H1 (cell line): ENCODE data around the gene FREM2. TPM values are rescaled to one million over a fixed set of nuclear protein-coding genes. Genes with fewer than 3 reads are reported as not detected.

Experiments
- CTCF ChIA-PET: fragments of 300-600 bp; sonication (Branson Sonifier 250); formaldehyde crosslinking; loops from one replicate; lab custom pipeline; 2021; ENCODE audit not compliant: partially characterized antibody; lab: Charles Lee
- POLR2A ChIA-PET: fragments of 300-600 bp; sonication (Branson Sonifier 250); formaldehyde crosslinking; loops from one replicate; lab custom pipeline; 2021; ENCODE audit warnings: inconsistent platforms; ENCODE audit not compliant: partially characterized antibody; lab: Charles Lee
- DNase-seq, 2 experiments: peaks; one replicate each; pipeline versions ENCODE4 v3.0.0 to v3.0.0-alpha.2; 2010 to 2022; ENCODE audit warnings: low spot score in 2 of 2, low read depth in 1 of 2, mixed read lengths in 1 of 2
- FAIRE-seq: peaks from 2 replicates; lab custom pipeline; 2011; peaks lifted over from hg19 to GRCh38; lab: Jason Lieb, UNC
- H2AFZ ChIP-seq: 2 replicates; pipeline ENCODE4 v1.8.1; 2012; ENCODE audit warnings: low read length, inconsistent platforms
- H2AK5ac ChIP-seq: 2 replicates; pipeline ENCODE4 v1.6.1; 2013; ENCODE audit warnings: low read depth, low read length
- H2BK120ac ChIP-seq: replicated peaks from 2 replicates; pipeline ENCODE3; 2013; ENCODE audit warnings: low read depth, low read length, inconsistent platforms
- H2BK12ac ChIP-seq: 2 replicates; pipeline ENCODE4 v1.6.1; 2013; ENCODE audit warnings: low read depth, low read length
- H2BK15ac ChIP-seq: 2 replicates; pipeline ENCODE4 v1.6.1; 2013; ENCODE audit warnings: low read length
- H2BK20ac ChIP-seq: 2 replicates; pipeline ENCODE4 v1.6.1; 2013; ENCODE audit warnings: low read length
- H2BK5ac ChIP-seq: 2 replicates; pipeline ENCODE4 v1.6.1; 2013; ENCODE audit warnings: low read depth, low read length
- H3K14ac ChIP-seq: 2 replicates; pipeline ENCODE4 v1.6.1; 2013; ENCODE audit warnings: inconsistent platforms; ENCODE audit not compliant: insufficient read length
- H3K18ac ChIP-seq: 2 replicates; pipeline ENCODE4 v1.6.1; 2013; ENCODE audit warnings: low read length; ENCODE audit errors: extremely low read depth
- H3K23ac ChIP-seq: 2 replicates; pipeline ENCODE4 v1.6.1; 2013; ENCODE audit warnings: inconsistent platforms; ENCODE audit not compliant: insufficient read length
- H3K23me2 ChIP-seq: 2 replicates; pipeline ENCODE4 v1.6.1; 2013; ENCODE audit warnings: low read depth, low read length
- H3K27ac ChIP-seq: 2 replicates; pipeline ENCODE4 v1.6.1; 2011; ENCODE audit warnings: low read depth, low read length, inconsistent platforms
- H3K27me3 ChIP-seq, 4 experiments: replicated peaks in 1 of 4; 1 replicate in 1 of 4; 2 replicates in 3 of 4; pipeline versions ENCODE4 v1.6.1 to v1.8.1; 2011 to 2013; ENCODE audit warnings: low read length in 3 of 4, mild to moderate bottlenecking in 3 of 4, inconsistent platforms in 2 of 4, mixed read lengths in 2 of 4, moderate library complexity in 1 of 4; ENCODE audit not compliant: control insufficient read depth in 3 of 4, insufficient read depth in 3 of 4; ENCODE audit errors: extremely low read depth in 1 of 4
- H3K36me3 ChIP-seq, 4 experiments: 2 replicates each; pipeline versions ENCODE4 v1.6.1 to v1.8.1; 2011 to 2013; ENCODE audit warnings: mild to moderate bottlenecking in 4 of 4, low read length in 3 of 4, moderate library complexity in 2 of 4, control low read depth in 1 of 4, inconsistent platforms in 1 of 4; ENCODE audit not compliant: insufficient read depth in 4 of 4, control insufficient read depth in 2 of 4
- H3K4ac ChIP-seq: replicated peaks from 2 replicates; pipeline ENCODE3; 2013; ENCODE audit warnings: low read length, low read depth, mixed read lengths, inconsistent platforms; ENCODE audit not compliant: insufficient read length
- H3K4me1 ChIP-seq, 4 experiments: replicated peaks in 1 of 4; 1 replicate in 1 of 4; 2 replicates in 3 of 4; pipeline versions ENCODE4 v1.6.1 to v1.8.1; 2011 to 2013; ENCODE audit warnings: low read length in 3 of 4, inconsistent platforms in 2 of 4, mixed read lengths in 1 of 4; ENCODE audit not compliant: insufficient read depth in 4 of 4, control insufficient read depth in 3 of 4
- H3K4me2 ChIP-seq, 2 experiments: 2 replicates each; pipeline versions ENCODE4 v1.6.1 to v1.8.1; 2011 to 2013; ENCODE audit warnings: low read depth in 2 of 2, low read length in 2 of 2, control low read depth in 1 of 2, inconsistent platforms in 1 of 2, mild to moderate bottlenecking in 1 of 2; ENCODE audit not compliant: insufficient read depth in 1 of 2
- H3K4me3 ChIP-seq, 4 experiments: fragments of 200-600, 300-600 bp in 1 of 4; sonication (generic), shearing (Covaris generic), sonication (Bioruptor Twin) in 1 of 4; 2 replicates each; pipeline versions ENCODE4 v1.5.1 to v1.8.1; 2011 to 2016; ENCODE audit warnings: low read length in 4 of 4, low read depth in 3 of 4, control low read depth in 2 of 4, inconsistent platforms in 2 of 4, mild to moderate bottlenecking in 2 of 4, mixed read lengths in 1 of 4, moderate library complexity in 1 of 4; ENCODE audit not compliant: insufficient read depth in 2 of 4; ENCODE audit errors: extremely low read depth in 1 of 4
- H3K56ac ChIP-seq: replicated peaks from 2 replicates; pipeline ENCODE3; 2013; ENCODE audit warnings: low read depth, mild to moderate bottlenecking, mixed read lengths, low read length, inconsistent platforms; ENCODE audit not compliant: insufficient read length
- H3K79me1 ChIP-seq: 2 replicates; pipeline ENCODE4 v1.6.1; 2013; ENCODE audit warnings: low read depth, low read length, control low read depth
- H3K79me2 ChIP-seq, 2 experiments: 2 replicates each; pipeline versions ENCODE4 v1.6.1 to v1.8.1; 2012 to 2013; ENCODE audit warnings: low read length in 2 of 2, mild to moderate bottlenecking in 2 of 2, inconsistent platforms in 1 of 2; ENCODE audit not compliant: insufficient read depth in 2 of 2, control insufficient read depth in 1 of 2
- H3K9ac ChIP-seq, 4 experiments: replicated peaks in 1 of 4; 1 replicate in 1 of 4; 2 replicates in 3 of 4; pipeline versions ENCODE4 v1.6.1 to v1.8.1; 2011 to 2013; ENCODE audit warnings: low read depth in 3 of 4, low read length in 3 of 4, control low read depth in 2 of 4, mild to moderate bottlenecking in 2 of 4, moderate library complexity in 2 of 4, inconsistent platforms in 1 of 4; ENCODE audit errors: extremely low read depth in 1 of 4
- H3K9me3 ChIP-seq, 2 experiments: 2 replicates each; pipeline versions ENCODE4 v1.6.1 to v1.8.1; 2012 to 2013; ENCODE audit warnings: mild to moderate bottlenecking in 2 of 2, moderate library complexity in 2 of 2, control low read depth in 1 of 2, inconsistent platforms in 1 of 2, low read depth in 1 of 2, low read length in 1 of 2, mixed read lengths in 1 of 2; ENCODE audit not compliant: insufficient read depth in 2 of 2
- H4K20me1 ChIP-seq, 2 experiments: replicated peaks in 1 of 2; 2 replicates each; pipeline versions ENCODE3 to v1.8.1; 2011 to 2013; ENCODE audit warnings: inconsistent platforms in 2 of 2, low read length in 2 of 2, mild to moderate bottlenecking in 1 of 2; ENCODE audit not compliant: insufficient read depth in 2 of 2, control insufficient read depth in 1 of 2
- H4K5ac ChIP-seq: 2 replicates; pipeline ENCODE4 v1.6.1; 2013; ENCODE audit warnings: low read length, low read depth, mixed read lengths, inconsistent platforms; ENCODE audit not compliant: insufficient read length
- H4K8ac ChIP-seq: 2 replicates; pipeline ENCODE4 v1.8.0; 2013; ENCODE audit warnings: mild to moderate bottlenecking, moderate library complexity, low read length, inconsistent platforms; ENCODE audit not compliant: insufficient read depth; ENCODE audit errors: extremely low read depth
- H4K91ac ChIP-seq: replicated peaks from 2 replicates; pipeline ENCODE3; 2013; ENCODE audit warnings: low read length, mixed read lengths, inconsistent platforms; ENCODE audit not compliant: insufficient read length
- BCL11A ChIP-seq, 2 experiments: IDR thresholded peaks; one replicate each; pipeline ENCODE4 v1.6.1; 2011; ENCODE audit warnings: low read depth in 2 of 2, low read length in 2 of 2, mild to moderate bottlenecking in 2 of 2
- BRCA1 ChIP-seq: IDR thresholded peaks from 2 replicates; pipeline ENCODE4 v1.6.1; 2012; ENCODE audit warnings: low read depth, low read length, improper control_type of control experiment
- CBX5 ChIP-seq: fragments of 300-800, 300-1000 bp; sonication (generic); IDR thresholded peaks from 2 replicates; pipeline ENCODE4 v1.7.1; 2016; ENCODE audit warnings: antibody characterized with exemption, low read length, low read depth
- CBX8 ChIP-seq: fragments of 300-800, 300-1000 bp; sonication (generic); IDR thresholded peaks from 2 replicates; pipeline ENCODE4 v1.7.1; 2016; ENCODE audit warnings: low read depth, low read length, borderline replicate concordance
- CEBPB ChIP-seq: IDR thresholded peaks from 2 replicates; pipeline ENCODE4 v1.6.1; 2012; ENCODE audit warnings: low read depth, low read length
- HDAC2 ChIP-seq, 2 experiments: fragments of 300-600 bp in 1 of 2; sonication (generic) in 1 of 2; IDR thresholded peaks; 2 replicates each; pipeline ENCODE4 v1.6.1; 2011 to 2012; ENCODE audit warnings: low read depth in 2 of 2, low read length in 2 of 2, mild to moderate bottlenecking in 2 of 2, moderate library complexity in 2 of 2, borderline replicate concordance in 1 of 2, inconsistent platforms in 1 of 2
- JUN ChIP-seq: IDR thresholded peaks from 2 replicates; pipeline ENCODE4 v1.6.1; 2011; ENCODE audit warnings: low read depth, mild to moderate bottlenecking, improper control_type of control experiment, low read length
- JUND ChIP-seq: IDR thresholded peaks from 2 replicates; pipeline ENCODE4 v1.6.1; 2011; ENCODE audit warnings: mild to moderate bottlenecking, improper control_type of control experiment, low read length
- KDM1A ChIP-seq: fragments of 200-600, 300-600 bp; sonication (generic); IDR thresholded peaks from 2 replicates; pipeline ENCODE4 v1.7.1; 2016; ENCODE audit warnings: mild to moderate bottlenecking, low read length, borderline replicate concordance
- RBBP5 ChIP-seq: IDR thresholded peaks from 2 replicates; pipeline ENCODE4 v1.7.1; 2012; ENCODE audit warnings: low read depth, mild to moderate bottlenecking, inconsistent platforms, low read length, moderate library complexity, borderline replicate concordance
- RFX5 ChIP-seq: IDR thresholded peaks from 2 replicates; pipeline ENCODE4 v1.6.1; 2011; ENCODE audit warnings: low read depth, low read length, improper control_type of control experiment, borderline replicate concordance
- SP1 ChIP-seq: IDR thresholded peaks from 2 replicates; pipeline ENCODE4 v1.6.1; 2011; ENCODE audit warnings: low read depth, low read length
- SP2 ChIP-seq: IDR thresholded peaks from 2 replicates; pipeline ENCODE4 v1.6.1; 2012; ENCODE audit warnings: mild to moderate bottlenecking, low read length, inconsistent platforms
- SRF ChIP-seq: IDR thresholded peaks from 2 replicates; pipeline ENCODE4 v1.6.1; 2011; ENCODE audit warnings: mild to moderate bottlenecking, low read depth, low read length, moderate library complexity
- WGBS, 2 experiments: shearing (Covaris generic) in 1 of 2; methylation state at CpG; one replicate each; pipeline versions ENCODE4 v1.1.6 to v1.1.7; 2013 to 2015; ENCODE audit warnings: low lambda C conversion rate in 2 of 2, mixed read lengths in 2 of 2, inconsistent platforms in 1 of 2, low coverage in 1 of 2, missing lambda C conversion rate in 1 of 2; ENCODE audit not compliant: insufficient replicate concordance in 2 of 2, insufficient coverage in 1 of 2, insufficient read length in 1 of 2; ENCODE audit errors: extremely low coverage in 1 of 2, missing lambda C conversion rate in 1 of 2; 5-methylcytosine and 5-hydroxymethylcytosine counted together
- polyA plus RNA-seq, 7 experiments: library from polyadenylated mRNA; depleted of rRNA in 3 of 7; stranded (reverse) in 5 of 7; unstranded in 2 of 7; fragments of >200 nt in 5 of 7; fragments of 200-250 nt in 2 of 7; gene quantifications; 1 replicate in 5 of 7; 2 replicates in 1 of 7; 4 replicates in 1 of 7; pipeline versions ENCODE4 v1.2.1 to v1.2.3, GENCODE V29; 2011 to 2013; ENCODE audit warnings: missing spikeins in 2 of 7, mixed read lengths in 2 of 7
- total RNA-seq: library from RNA; stranded (reverse); fragmentation: NEBNext Ultra II Directional; extraction: Animal tissue kit (Norgen Biotek cat#: 25700); gene quantifications from 2 replicates; pipeline ENCODE4 v1.2.1, GENCODE V29; 2021
- TF ChIP-seq, protein P1 (sequence below): IDR thresholded peaks from 2 replicates; pipeline ENCODE4 v1.6.1; 2012; ENCODE audit warnings: inconsistent platforms

Gene FREM2
- total and polyA plus RNA-seq, 2 of the 8 experiments (the other 6 are each of a cell fraction or from before 2014, with no cell fraction given): 11.6 to 22.8 TPM

DNA sequence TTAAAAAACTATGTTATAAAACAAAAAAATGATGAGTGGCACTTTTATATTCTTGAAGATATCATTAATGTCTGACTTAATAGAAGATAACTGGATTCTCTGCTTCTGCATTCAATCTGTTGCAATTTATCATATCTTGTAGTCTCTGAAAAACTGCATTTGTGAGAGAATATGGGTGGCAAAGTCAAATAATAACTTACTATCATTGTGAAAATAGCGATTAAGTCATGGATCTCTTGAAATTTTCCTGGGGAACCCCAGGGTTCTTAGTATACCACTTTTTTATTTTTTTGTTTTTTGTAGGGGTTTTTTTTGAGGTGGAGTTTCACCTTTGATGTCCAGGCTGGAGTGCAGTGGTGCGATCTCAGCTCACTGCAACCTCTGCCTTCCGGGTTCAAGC, 176.7 kb downstream of the FREM2 start:
- no peaks in the 10 kb centered on the region for H4K20me1 ChIP-seq
- no peak overlapping the region for H3K27ac ChIP-seq
- no peak overlapping the region for H3K4ac ChIP-seq
- H4K5ac ChIP-seq: no peak overlapping the region
- H3K23ac ChIP-seq: no peak overlapping the region
- no peaks in the 10 kb centered on the region for H3K23me2 ChIP-seq
- no peak overlapping the region for H3K56ac ChIP-seq
- H3K9ac ChIP-seq: no peak overlapping the region
- H3K18ac ChIP-seq: no peak overlapping the region
- FAIRE-seq (no peak), DNase-seq (no peak)
- H4K91ac ChIP-seq: no peak overlapping the region
- H3K27me3 ChIP-seq: no peaks in the 10 kb centered on the region
- H2AK5ac ChIP-seq: no peak overlapping the region
- no peak overlapping the region for H3K14ac ChIP-seq
- H2BK20ac ChIP-seq: no peak overlapping the region
- CTCF ChIA-PET: interaction anchor here (1.3 to 1.9 kb wide), 2 partner anchors 10 to 175 kb away, joined by 4 read pairs; no protein-coding TSS in a partner anchor
- no peak overlapping the region for H3K4me3 ChIP-seq
- POLR2A ChIA-PET: no interaction called here
- H3K4me2 ChIP-seq: no peak overlapping the region
- no peaks in the 10 kb centered on the region for H3K79me1 ChIP-seq
- no peak overlapping the region for H2BK12ac ChIP-seq
- H2BK15ac ChIP-seq: no peak overlapping the region
- no peaks in the 10 kb centered on the region for H3K9me3 ChIP-seq
- 97% methylated on average over 3 of the region's 3 CpGs; no CpG with 5 or more reads in 1 of the 2 experiments for WGBS, 2 experiments
- H2AFZ ChIP-seq: no peak overlapping the region
- peaks cover 0 to 7% (median 0%) of the 10 kb centered on the region in 4 experiments; a peak in 6 of 8 replicates for H3K36me3 ChIP-seq
- no peaks in the 10 kb centered on the region for H3K79me2 ChIP-seq
- H2BK5ac ChIP-seq: no peak overlapping the region
- no peak overlapping the region for H2BK120ac ChIP-seq
- no peak overlapping the region for H4K8ac ChIP-seq
- no peaks in the 10 kb centered on the region for H3K4me1 ChIP-seq
- TF ChIP-seq RBBP5: no peak
- no peak for TF ChIP-seq SP2
- TF ChIP-seq CBX5: no peak
- TF ChIP-seq CEBPB: no peak
- TF ChIP-seq HDAC2 (IDR thresholded peaks at IDR 0.05; ENCODE audit: borderline replicate concordance in 1 of 2, low read depth in 2 of 2, low read length in 2 of 2): no peak
- no peak for TF ChIP-seq RFX5
- no peak for TF ChIP-seq JUN
- no peak for TF ChIP-seq BCL11A (IDR thresholded peaks at IDR 0.05; ENCODE audit: low read depth in 2 of 2, low read length in 2 of 2)
- no peak for TF ChIP-seq BRCA1
- TF ChIP-seq KDM1A: no peak
- no peak for TF ChIP-seq CBX8
- no peak for TF ChIP-seq JUND
- no peak for TF ChIP-seq SP1
- TF ChIP-seq, protein P1, sequence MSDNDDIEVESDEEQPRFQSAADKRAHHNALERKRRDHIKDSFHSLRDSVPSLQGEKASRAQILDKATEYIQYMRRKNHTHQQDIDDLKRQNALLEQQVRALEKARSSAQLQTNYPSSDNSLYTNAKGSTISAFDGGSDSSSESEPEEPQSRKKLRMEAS: no peak
- no peak for TF ChIP-seq SRF
